Gastroesophageal sphincter (tissue), 4 donors: Measurements from ENCODE around the gene USP20. TPM values are rescaled to one million over a fixed set of nuclear protein-coding genes. Genes with fewer than 3 reads are reported as not detected.

Experiments
- ATAC-seq: fragments of 150-250 bp; one replicate; pipeline ENCODE4 v1.9.1; 2016; ENCODE audit warnings: mild to moderate bottlenecking, moderate library complexity
- H3K27ac ChIP-seq, 4 donors: fragments of 200-600 bp; sonication (generic) in 3 of 4; 1 replicate in 3 of 4; 2 replicates in 1 of 4; pipeline ENCODE4 v1.5.1; 2016 to 2019
- H3K27me3 ChIP-seq: fragments of 200-600 bp; sonication (generic); one replicate; pipeline ENCODE4 v1.5.1; 2019
- H3K36me3 ChIP-seq, 2 donors: fragments of 200-600 bp; sonication (generic); one replicate each; pipeline ENCODE4 v1.5.1; 2019; ENCODE audit warnings: control low read depth in 1 of 2
- H3K4me1 ChIP-seq, 3 donors: fragments of 200-600 bp; sonication (generic); 1 replicate in 2 of 3; 2 replicates in 1 of 3; pipeline ENCODE4 v1.5.1; 2016 to 2019; ENCODE audit warnings: control low read depth in 2 of 3
- H3K4me3 ChIP-seq, 2 donors: fragments of 200-600 bp; sonication (generic); one replicate each; pipeline ENCODE4 v1.5.1; 2019; ENCODE audit warnings: mild to moderate bottlenecking in 1 of 2, moderate library complexity in 1 of 2
- H3K9me3 ChIP-seq, 3 donors: fragments of 200-600 bp; sonication (generic); one replicate each; pipeline ENCODE4 v1.5.1; 2017 to 2019; ENCODE audit warnings: control low read depth in 2 of 3
- CTCF ChIP-seq, 4 experiments: fragments of 200-600 bp in 2 of 4; fragments of 450-650 bp in 2 of 4; sonication (generic) in 1 of 4; IDR thresholded peaks; one replicate each; pipeline ENCODE4 v1.5.1; 2017 to 2019; ENCODE audit warnings: antibody characterized with exemption in 4 of 4, mild to moderate bottlenecking in 2 of 4, moderate library complexity in 2 of 4
- EP300 ChIP-seq: sonication (generic); formaldehyde crosslinking; IDR thresholded peaks from one replicate; pipeline ENCODE4 v1.6.1; 2017; ENCODE audit warnings: antibody characterized with exemption, mild to moderate bottlenecking
- POLR2A ChIP-seq, 2 donors: fragments of 450-650 bp; IDR thresholded peaks; one replicate each; pipeline ENCODE4 v1.6.1; 2017; ENCODE audit warnings: antibody characterized with exemption in 2 of 2, mild to moderate bottlenecking in 2 of 2, moderate library complexity in 1 of 2
- POLR2AphosphoS5 ChIP-seq: sonication (generic); formaldehyde crosslinking; IDR thresholded peaks from one replicate; pipeline ENCODE4 v1.6.1; 2017; ENCODE audit warnings: antibody characterized with exemption
- WGBS, 2 donors: methylation state at CpG; one replicate each; pipeline ENCODE4 v1.1.5; 2018; ENCODE audit warnings: low coverage in 1 of 2; 5-methylcytosine and 5-hydroxymethylcytosine counted together
- total RNA-seq, 4 donors: library from RNA; depleted of rRNA; stranded (reverse); fragments of >200 nt; gene quantifications; one replicate each; pipeline ENCODE4 v1.1.0, GENCODE V29; 2016

The USP20 gene
- total RNA-seq, 4 donors from 2014 or later = 25.9 to 56.8 (median 33.4) TPM

GRCh38 chr9:129880654-129881546 is 45.6 kb downstream of the USP20 start:
- H3K4me3 ChIP-seq = no peak overlapping the region
- peaks cover 0 to 50% (median 16%) of the 10 kb centered on the region in 3 donors for H3K4me1 ChIP-seq
- ATAC-seq = no peak
- no peaks in the 10 kb centered on the region for H3K9me3 ChIP-seq
- no peaks in the 10 kb centered on the region for H3K36me3 ChIP-seq
- H3K27me3 ChIP-seq = no peaks in the 10 kb centered on the region
- TF ChIP-seq CTCF (IDR thresholded peaks at IDR 0.05) (no peak), POLR2AphosphoS5 (no peak), POLR2A (IDR thresholded peaks at IDR 0.05) (no peak), EP300 (no peak)
- WGBS, 2 donors = 52 to 66% methylated on average over 3 to 4 of the region's 28 CpGs
- peak overlapping the region in 2 of 4 donors; percentile 28 to 89 for H3K27ac ChIP-seq

- peaks cover 0 to 58% (median 24%) of the 10 kb centered on the region in 3 donors for H3K4me1 ChIP-seq
- no peak overlapping the region for H3K4me3 ChIP-seq
- peak overlapping the region in 2 of 4 donors; percentile 28 to 89 for H3K27ac ChIP-seq
- no peak for TF ChIP-seq CTCF (IDR thresholded peaks at IDR 0.05)
- ATAC-seq = no peak
- H3K27me3 ChIP-seq = no peaks in the 10 kb centered on the region
- 80% methylated on average over 1 of the region's 19 CpGs; no CpG with 5 or more reads in 1 of the 2 donors for WGBS, 2 donors
- H3K36me3 ChIP-seq = no peaks in the 10 kb centered on the region
- no peaks in the 10 kb centered on the region for H3K9me3 ChIP-seq
Measured at GRCh38 chr9:129881547-129882324, 46.5 kb downstream of the USP20 start.

- TF ChIP-seq POLR2A (IDR thresholded peaks at IDR 0.05) = peak in 1 of 2 donors; percentile 22
- TF ChIP-seq CTCF (IDR thresholded peaks at IDR 0.05) = peak in 1 of 4 experiments; percentile 19
- TF ChIP-seq POLR2AphosphoS5 = peak; percentile 59
- TF ChIP-seq EP300 = no peak
- H3K27ac ChIP-seq = peak overlapping the region; percentile 50 to 92 (median 87)
- H3K9me3 ChIP-seq = no peaks in the 10 kb centered on the region
- H3K4me3 ChIP-seq = peak overlapping the region in 1 of 2 donors; percentile 40
- 11 to 12% methylated on average over 5 to 6 of the region's 24 CpGs for WGBS, 2 donors
- H3K4me1 ChIP-seq = peaks cover 0 to 84% (median 29%) of the 10 kb centered on the region in 3 donors
- peaks cover 0 to 16% of the 10 kb centered on the region in 2 donors for H3K36me3 ChIP-seq
- no peaks in the 10 kb centered on the region for H3K27me3 ChIP-seq
- ATAC-seq = peak; percentile 81
Measured at GRCh38 chr9:129884220-129885017, 49.2 kb downstream of the USP20 start.

GRCh38 chr9:129885018-129885669 is 49.9 kb downstream of the USP20 start:
- H3K4me1 ChIP-seq = peaks cover 0 to 83% (median 29%) of the 10 kb centered on the region in 3 donors
- no peaks in the 10 kb centered on the region for H3K27me3 ChIP-seq
- H3K27ac ChIP-seq = peak overlapping the region; percentile 50 to 92 (median 87)
- TF ChIP-seq POLR2A (IDR thresholded peaks at IDR 0.05) (no peak), CTCF (IDR thresholded peaks at IDR 0.05) (peak in 1 of 4 experiments; percentile 37), EP300 (no peak), POLR2AphosphoS5 (no peak)
- no peaks in the 10 kb centered on the region for H3K9me3 ChIP-seq
- ATAC-seq = peak; percentile 29
- H3K4me3 ChIP-seq = peak overlapping the region in 1 of 2 donors; percentile 40
- WGBS, 2 donors = 23% methylated on average over 6 to 9 of the region's 27 CpGs
- H3K36me3 ChIP-seq = peaks cover 0 to 23% of the 10 kb centered on the region in 2 donors
